Heart right ventricle (tissue), 16 donors: Measurements from ENCODE around the gene CPED1. TPM values are rescaled to one million over a fixed set of nuclear protein-coding genes. Genes with fewer than 3 reads are reported as not detected.

ENCODE experiments used
- ATAC-seq, 8 donors: fragments of 200-7000 bp; cut with Tn5 transposase; one replicate each; pipeline ENCODE4 v1.9.1; 2020; ENCODE audit warnings: mild to moderate bottlenecking in 8 of 8, moderate library complexity in 8 of 8, moderate number of reproducible peaks in 1 of 8
- DNase-seq, 2 donors: peaks; one replicate each; pipeline ENCODE4 v3.0.0-alpha.2; 2020
- H3K27ac ChIP-seq, 10 donors: fragments of 200-600 bp; sonication (generic) in 2 of 10; one replicate each; pipeline versions ENCODE4 v1.5.0 to v1.8.0; 2020 to 2022; ENCODE audit warnings: mild to moderate bottlenecking in 3 of 10
- H3K27me3 ChIP-seq, 7 donors: fragments of 200-600 bp; one replicate each; pipeline ENCODE4 v1.8.0; 2021 to 2022; ENCODE audit warnings: mild to moderate bottlenecking in 2 of 7
- H3K36me3 ChIP-seq, 9 donors: fragments of 200-600 bp; sonication (generic) in 1 of 9; one replicate each; pipeline versions ENCODE4 v1.5.0 to v1.8.0; 2020 to 2022; ENCODE audit warnings: mild to moderate bottlenecking in 2 of 9
- H3K4me1 ChIP-seq, 9 donors: fragments of 200-600 bp; sonication (generic) in 1 of 9; one replicate each; pipeline versions ENCODE4 v1.5.0 to v1.8.0; 2020 to 2022; ENCODE audit warnings: mild to moderate bottlenecking in 4 of 9
- H3K4me3 ChIP-seq, 10 donors: fragments of 200-600 bp; sonication (generic) in 2 of 10; one replicate each; pipeline versions ENCODE4 v1.5.0 to v1.8.0; 2020 to 2022; ENCODE audit warnings: mild to moderate bottlenecking in 7 of 10, moderate library complexity in 2 of 10
- H3K9me3 ChIP-seq, 11 donors: fragments of 200-600 bp in 10 of 11; sonication (generic) in 2 of 11; one replicate each; pipeline versions ENCODE4 v1.5.0 to v1.8.0; 2013 to 2022; ENCODE audit warnings: mild to moderate bottlenecking in 2 of 11, control low read depth in 1 of 11, moderate library complexity in 1 of 11
- CTCF ChIP-seq, 9 donors: fragments of 200-600 bp; sonication (generic) in 2 of 9; IDR thresholded peaks; one replicate each; pipeline versions ENCODE4 v1.5.0 to v1.8.0; 2021 to 2022; ENCODE audit warnings: antibody characterized with exemption in 9 of 9, mild to moderate bottlenecking in 5 of 9, moderate library complexity in 1 of 9
- WGBS, 2 donors: extraction: QIAGEN DNeasy Blood & Tissue Kit; methylation state at CpG; one replicate each; pipeline ENCODE4 v1.1.7; 2013; ENCODE audit warnings: inconsistent platforms in 1 of 2; 5-methylcytosine and 5-hydroxymethylcytosine counted together
- intact Hi-C, 10 donors: fragments of 100-400 bp; cut with DNase I; formaldehyde crosslinking; loops; one replicate each; pipeline versions ENCODE4 v1.11.1 to v1.14.2; 2022
- long read RNA-seq, 3 donors: library from polyadenylated mRNA; unstranded; transcript quantifications; one replicate each; pipeline ENCODE4 v2.0.0, GENCODE V29; 2020 to 2021
- polyA plus RNA-seq, 2 donors: library from polyadenylated mRNA; stranded (reverse); fragments of 200-250 nt; gene quantifications; one replicate each; pipeline ENCODE4 v1.2.3, GENCODE V29; 2013
- total RNA-seq, 10 donors: library from RNA; stranded (reverse); fragmentation: NEBNext Ultra II Directional in 3 of 10; extraction: Animal tissue kit (Norgen Biotek cat#: 25700) in 3 of 10; gene quantifications; one replicate each; pipeline versions ENCODE4 v1.2.1 to v1.2.4, GENCODE V29; 2021 to 2023
- donor health status: Arrhythmogenic right ventricular cardiomyopathy.
- donor health status: ischemic (EF 13 %, LVEDD 7.1; RV severe dilation, severe dysfunction).
- donor health status: healthy with polysubstance abuse.
- donor health status: DM: no; HTN: yes; CAD: no.
- donor health status: DM: no; HTN: no; CAD: no.
- donor health status: ischemic (EF 25% LVEDD 6.9; RV normal size, moderate dysfunction).
- donor health status: ischemic (EF 25% LVEDD 5.7; RV mildly dilated, moderate dysfunction).
- donor health status: healthy.
- donor health status: DM: yes; HTN: yes; CAD: no.
- donor health status: Ischemic cardiomyopathy.
- donor health status: ischemic (EF 35%, LVEDD 5.7; RV mildly dilated, moderate dysfunction).
- donor health status: nonischemic (EF 11% LVEDD 7.7; RV severe dilation, severe dysfunction).
- donor health status: DM: yes; HTN: yes; CAD: no.
- donor health status: PGD.
- donor health status: ischemic (EF 29% LVEDD 5.4; RV normal size, mild dysfunction).
- donor health status: nonischemic (EF 23%, LVEDD 6.1; RV moderate dilation, normal function).

The CPED1 gene
- total RNA-seq = 10 to 100 TPM; 16.3 to 56.5 (median 40.9) TPM
- polyA plus RNA-seq = 1 to 10 TPM; 3.9 to 4.0 TPM
- long read RNA-seq, donor 1, full-length matches to known transcripts = 10 of 40 reads
- long read RNA-seq, donor 1, partial matches to known transcripts = 18 of 40 reads
- long read RNA-seq, donor 1, other reads (novel, unspliced or antisense) = 12 of 40 reads
- long read RNA-seq, donor 2, full-length matches to known transcripts = 22 of 63 reads
- long read RNA-seq, donor 2, partial matches to known transcripts = 27 of 63 reads
- long read RNA-seq, donor 2, other reads (novel, unspliced or antisense) = 14 of 63 reads
- long read RNA-seq, donor 3, full-length matches to known transcripts = 17 of 81 reads
- long read RNA-seq, donor 3, partial matches to known transcripts = 46 of 81 reads
- long read RNA-seq, donor 3, other reads (novel, unspliced or antisense) = 18 of 81 reads

GRCh38 chr7:120988591-120989256 lies at the start of gene CPED1:
TSS of gene CPED1 (plus strand) at chr7:120988711. CDS start at chr7:120989622, 911 bp downstream.
- H3K4me3 ChIP-seq = peak within 1 kb of the TSS; percentile 40 to 75 (median 58)
- no peaks in the 10 kb centered on the region for H3K9me3 ChIP-seq
- peak within 1 kb of the TSS; percentile 64 to 97 (median 91) for H3K27ac ChIP-seq
- intact Hi-C loops = loop anchor here in 8 of 10 donors (1.0 to 10.0 kb wide), 7 partner anchors 54 to 396 kb away; no protein-coding TSS in a partner anchor
- WGBS, 2 donors = 1% methylated on average over 27 of the region's 27 CpGs
- ATAC-seq (peak; percentile 88 to 95 (median 91)), DNase-seq (peak; percentile 81 to 84)
- TF ChIP-seq CTCF (IDR thresholded peaks at IDR 0.05) = no peak
- H3K36me3 ChIP-seq = no peaks in the 10 kb centered on the region
- H3K27me3 ChIP-seq = peaks cover 0 to 26% (median 0%) of the 10 kb centered on the region in 7 donors
- H3K4me1 ChIP-seq = peaks cover 0 to 56% (median 22%) of the 10 kb centered on the region in 9 donors

- no peaks in the 10 kb centered on the region for H3K27me3 ChIP-seq
- TF ChIP-seq CTCF (IDR thresholded peaks at IDR 0.05) = no peak
- H3K36me3 ChIP-seq = no peaks in the 10 kb centered on the region
- H3K4me1 ChIP-seq = peaks cover 0 to 9% (median 0%) of the 10 kb centered on the region in 9 donors
- intact Hi-C loops = loop anchor here in 5 of 10 donors (5.0 to 10.0 kb wide), 4 partner anchors 75 to 147 kb away; partner anchors contain the start of gene TSPAN12 (in 1 of the 5)
- DNase-seq = no peak
- no peaks in the 10 kb centered on the region for H3K9me3 ChIP-seq
- H3K4me3 ChIP-seq = no peak overlapping the region
- no peak for ATAC-seq
- H3K27ac ChIP-seq = no peak overlapping the region
- 96% methylated on average over 3 of the region's 3 CpGs for WGBS, 2 donors
These were observed 49.2 kb upstream of the CPED1 start for GRCh38 chr7:120939345-120939744.

GRCh38 chr7:120941064-120941463 lies 47.4 kb upstream of the CPED1 start:
- TF ChIP-seq CTCF (IDR thresholded peaks at IDR 0.05) = peak in 7 of 9 donors; percentile 30 to 63 (median 51)
- peak overlapping the region in 2 of 10 donors; percentile 22 to 23 for H3K27ac ChIP-seq
- H3K36me3 ChIP-seq = no peaks in the 10 kb centered on the region
- intact Hi-C loops = loop anchor here in 6 of 10 donors (1.0 to 5.0 kb wide), 4 partner anchors 134 to 136 kb away; no protein-coding TSS in a partner anchor
- no peak overlapping the region for H3K4me3 ChIP-seq
- ATAC-seq (peak in 2 of 8 donors; percentile 51 to 64), DNase-seq (no peak)
- no peaks in the 10 kb centered on the region for H3K27me3 ChIP-seq
- H3K4me1 ChIP-seq = peaks cover 0 to 9% (median 0%) of the 10 kb centered on the region in 9 donors
- no peaks in the 10 kb centered on the region for H3K9me3 ChIP-seq
- WGBS, 2 donors = 5 to 18% methylated on average over 1 of the region's 1 CpG

- peaks cover 0 to 9% (median 0%) of the 10 kb centered on the region in 9 donors for H3K4me1 ChIP-seq
- no peak for TF ChIP-seq CTCF (IDR thresholded peaks at IDR 0.05)
- no peaks in the 10 kb centered on the region for H3K9me3 ChIP-seq
- peak overlapping the region in 2 of 10 donors; percentile 22 to 23 for H3K27ac ChIP-seq
- 45 to 58% methylated on average over 3 of the region's 3 CpGs for WGBS, 2 donors
- no peak overlapping the region for H3K4me3 ChIP-seq
- DNase-seq = no peak
- intact Hi-C loops = loop anchor here in 6 of 10 donors (1.0 to 5.0 kb wide), 4 partner anchors 135 to 137 kb away; no protein-coding TSS in a partner anchor
- ATAC-seq = peak in 6 of 8 donors; percentile 12 to 90 (median 64)
- no peaks in the 10 kb centered on the region for H3K27me3 ChIP-seq
- H3K36me3 ChIP-seq = no peaks in the 10 kb centered on the region
These were observed 46.7 kb upstream of the CPED1 start for GRCh38 chr7:120941856-120942255.
